Prostate gland (tissue), 2 donors: ENCODE measurements around the gene BCAS3.

Experiments used
- POLR2A ChIP-seq: fragments of 450-650 bp; IDR thresholded peaks from one replicate; pipeline ENCODE4 v1.6.1; 2016; ENCODE audit warnings: antibody characterized with exemption, mild to moderate bottlenecking
- POLR2AphosphoS5 ChIP-seq: sonication (generic); formaldehyde crosslinking; IDR thresholded peaks from one replicate; pipeline ENCODE4 v1.6.1; 2017; ENCODE audit warnings: antibody characterized with exemption
- TF ChIP-seq, protein P1 (sequence below), 4 experiments: fragments of 200-600 bp in 2 of 4; fragments of 450-650 bp in 2 of 4; sonication (generic) in 2 of 4; IDR thresholded peaks; 1 replicate in 3 of 4; 2 replicates in 1 of 4; pipeline ENCODE4 v1.5.1; 2016 to 2019; ENCODE audit warnings: antibody characterized with exemption in 4 of 4, mild to moderate bottlenecking in 2 of 4, moderate library complexity in 2 of 4

- no peak for TF ChIP-seq POLR2A
- TF ChIP-seq, protein P1, sequence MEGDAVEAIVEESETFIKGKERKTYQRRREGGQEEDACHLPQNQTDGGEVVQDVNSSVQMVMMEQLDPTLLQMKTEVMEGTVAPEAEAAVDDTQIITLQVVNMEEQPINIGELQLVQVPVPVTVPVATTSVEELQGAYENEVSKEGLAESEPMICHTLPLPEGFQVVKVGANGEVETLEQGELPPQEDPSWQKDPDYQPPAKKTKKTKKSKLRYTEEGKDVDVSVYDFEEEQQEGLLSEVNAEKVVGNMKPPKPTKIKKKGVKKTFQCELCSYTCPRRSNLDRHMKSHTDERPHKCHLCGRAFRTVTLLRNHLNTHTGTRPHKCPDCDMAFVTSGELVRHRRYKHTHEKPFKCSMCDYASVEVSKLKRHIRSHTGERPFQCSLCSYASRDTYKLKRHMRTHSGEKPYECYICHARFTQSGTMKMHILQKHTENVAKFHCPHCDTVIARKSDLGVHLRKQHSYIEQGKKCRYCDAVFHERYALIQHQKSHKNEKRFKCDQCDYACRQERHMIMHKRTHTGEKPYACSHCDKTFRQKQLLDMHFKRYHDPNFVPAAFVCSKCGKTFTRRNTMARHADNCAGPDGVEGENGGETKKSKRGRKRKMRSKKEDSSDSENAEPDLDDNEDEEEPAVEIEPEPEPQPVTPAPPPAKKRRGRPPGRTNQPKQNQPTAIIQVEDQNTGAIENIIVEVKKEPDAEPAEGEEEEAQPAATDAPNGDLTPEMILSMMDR (IDR thresholded peaks at IDR 0.05) = no peak
- TF ChIP-seq POLR2AphosphoS5 = no peak
These were observed 572.1 kb downstream of the BCAS3 start for GRCh38 chr17:61249649-61250299.
